AG10803 (cell line): ENCODE results near the gene CCNJ.
A peak's percentile ranks its signal among the peaks of the same experiment; 100 is the strongest.
"Not testable (repeated sequence)": the region's sequence is repeated elsewhere in the genome, so short reads cannot be mapped to it uniquely, and the experiment has no call there.

Experiments used
- DNase-seq: peaks from one replicate; pipeline ENCODE4 v3.0.0; 2010; ENCODE audit warnings: low read depth
- H3K4me3 ChIP-seq: 2 replicates; pipeline ENCODE4 v1.5.1; 2011; ENCODE audit warnings: mild to moderate bottlenecking, low read length, control low read depth
- CTCF ChIP-seq: conservative IDR thresholded peaks from 2 replicates; pipeline ENCODE4 v1.5.1; 2011; ENCODE audit warnings: mild to moderate bottlenecking, low read length, control low read depth, inconsistent platforms

CCNJ gene

GRCh38 chr10:96043893-96044715 is 721 bp downstream of the CCNJ start:
- H3K4me3 ChIP-seq = peak overlapping the region; percentile 80
- peak; percentile 42 for DNase-seq
- TF ChIP-seq CTCF = no peak

DNA sequence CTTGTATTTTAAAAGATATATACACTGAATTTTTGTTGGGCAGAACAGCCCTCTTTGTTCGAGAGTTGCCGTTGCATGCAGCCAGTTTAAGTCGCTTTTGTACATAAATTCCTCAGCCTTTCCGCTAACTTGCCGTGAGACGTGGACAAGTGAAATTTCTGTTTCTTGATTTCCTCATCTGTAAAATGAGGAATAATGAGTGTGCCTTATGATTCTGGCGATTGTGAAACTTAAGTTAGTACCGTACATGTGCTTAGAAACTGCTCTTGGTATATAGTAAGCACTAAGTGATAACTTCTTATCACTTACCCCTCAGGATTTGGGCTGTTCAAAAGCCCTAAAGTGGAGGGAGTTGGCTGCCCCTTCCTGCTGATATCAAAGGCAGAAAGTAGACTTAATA is 1.4 kb downstream of the CCNJ start:
- no peak for TF ChIP-seq CTCF
- DNase-seq = peak; percentile 59
- peak overlapping the region; percentile 80 for H3K4me3 ChIP-seq

- no peak for TF ChIP-seq CTCF
- DNase-seq = no peak
- no peak overlapping the region for H3K4me3 ChIP-seq
These were observed 3.2 kb downstream of the CCNJ start for GRCh38 chr10:96046546-96046945.

- H3K4me3 ChIP-seq = no peak overlapping the region
- TF ChIP-seq CTCF = no peak
- no peak for DNase-seq
These were observed 3.7 kb downstream of the CCNJ start for GRCh38 chr10:96047004-96047649.

GRCh38 chr10:96047925-96048324 is 4.5 kb downstream of the CCNJ start:
- not testable (repeated sequence) for H3K4me3 ChIP-seq, DNase-seq

DNA sequence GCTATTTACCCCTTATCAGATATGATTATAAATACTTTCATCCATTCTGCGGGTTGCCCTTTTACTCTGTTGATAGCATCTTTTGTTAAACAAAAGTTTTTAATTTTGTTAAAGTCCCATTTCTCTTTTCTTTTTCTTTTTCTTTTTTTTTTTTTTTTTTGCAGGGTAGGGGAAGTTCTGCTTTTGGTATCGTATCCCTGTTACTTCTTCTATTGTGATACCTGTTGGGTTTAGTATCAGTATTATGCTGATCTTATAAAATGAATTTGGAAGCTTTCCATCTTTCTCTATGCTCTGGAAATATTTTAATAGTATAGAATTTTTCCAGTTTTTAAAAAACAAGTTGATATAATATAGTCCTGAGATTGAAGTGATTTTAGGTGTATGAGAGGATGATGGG is 6.0 kb downstream of the CCNJ start:
- TF ChIP-seq CTCF = no peak
- no peak overlapping the region for H3K4me3 ChIP-seq
- no peak for DNase-seq

GRCh38 chr10:96053985-96054384 is 10.6 kb downstream of the CCNJ start:
- TF ChIP-seq CTCF = no peak
- no peak overlapping the region for H3K4me3 ChIP-seq
- DNase-seq = no peak
